K562 (cell line): ENCODE results near the gene CEP350. TPM values are rescaled to one million over a fixed set of nuclear protein-coding genes. Genes with fewer than 3 reads are reported as not detected.

Experiments used
- ATAC-seq: fragments of 200-7000 bp; cut with Tn5 transposase; 3 replicates; pipeline ENCODE4 v1.9.1; 2020; ENCODE audit warnings: moderate library complexity
- BruUV-seq: library from RNA; stranded (reverse); fragments of 400-500 nt; replicated peaks from 2 replicates; lab custom pipeline; 2021; lab: Mats Ljungman, UMichigan
- CTCF ChIA-PET: fragments of 300-600 bp; formaldehyde crosslinking; extraction: SDS; loops from one replicate; lab custom pipeline; 2021; ENCODE audit warnings: low intra/inter-chr PET ratio; lab: Yijun Ruan, JAX
- POLR2A ChIA-PET: fragments of 300-600, 350-650 bp; sonication (Branson Sonifier 250); formaldehyde crosslinking; extraction: SDS; loops from one replicate; lab custom pipeline; 2021; ENCODE audit warnings: antibody characterized with exemption, inconsistent platforms; lab: Yijun Ruan, JAX
- DNase-seq, 4 experiments: peaks; one replicate each; pipeline versions ENCODE4 v3.0.0 to v3.0.0-alpha.2; 2011 to 2018; ENCODE audit warnings: low spot score in 3 of 4, mixed read lengths in 3 of 4; ENCODE audit errors: extremely low read depth in 1 of 4
- FAIRE-seq: peaks from 2 replicates; lab custom pipeline; 2011; peaks lifted over from hg19 to GRCh38; lab: Jason Lieb, UNC
- H2AFZ ChIP-seq: 2 replicates; pipeline ENCODE4 v1.6.0; 2011; ENCODE audit warnings: low read depth, low read length, control low read depth, inconsistent platforms
- H3K27ac ChIP-seq: fragments of 200-600 bp; 3 replicates; pipeline ENCODE4 v1.8.0; 2011; ENCODE audit warnings: low read depth, mild to moderate bottlenecking, control low read depth, inconsistent platforms, low read length, moderate library complexity, mixed read lengths; ENCODE audit errors: extremely low read depth
- H3K27me3 ChIP-seq, 2 experiments: fragments of 300-600 bp in 1 of 2; 2 replicates in 1 of 2; 3 replicates in 1 of 2; pipeline versions ENCODE4 v1.6.0 to v1.8.0; 2011; ENCODE audit warnings: inconsistent platforms in 2 of 2, low read length in 2 of 2, mild to moderate bottlenecking in 1 of 2, mixed read lengths in 1 of 2, moderate library complexity in 1 of 2; ENCODE audit not compliant: control insufficient read depth in 2 of 2, insufficient read depth in 2 of 2
- H3K36me3 ChIP-seq: fragments of 300-600 bp; 3 replicates; pipeline ENCODE4 v1.8.0; 2011; ENCODE audit warnings: mild to moderate bottlenecking, low read length, inconsistent platforms; ENCODE audit not compliant: control insufficient read depth, insufficient read depth
- H3K4me1 ChIP-seq, 2 experiments: fragments of 200-600 bp in 1 of 2; replicated peaks in 1 of 2; 2 replicates in 1 of 2; 3 replicates in 1 of 2; pipeline versions ENCODE4 v1.5.1 to v1.8.0; 2011; ENCODE audit warnings: inconsistent platforms in 2 of 2, low read length in 2 of 2, mild to moderate bottlenecking in 1 of 2, mixed read lengths in 1 of 2, moderate library complexity in 1 of 2; ENCODE audit not compliant: control insufficient read depth in 2 of 2, insufficient read depth in 2 of 2
- H3K4me2 ChIP-seq: 2 replicates; pipeline ENCODE4 v1.6.1; 2011; ENCODE audit warnings: low read length, control low read depth, inconsistent platforms, mixed read lengths; ENCODE audit not compliant: insufficient read depth
- H3K4me3 ChIP-seq: fragments of 200-600 bp; sonication (generic), shearing (Covaris generic); 2 replicates; pipeline ENCODE4 v1.5.1; 2016; ENCODE audit warnings: control low read depth, inconsistent platforms
- H3K79me2 ChIP-seq: fragments of 200-600 bp; 3 replicates; pipeline ENCODE4 v1.8.0; 2011; ENCODE audit warnings: low read length, inconsistent platforms; ENCODE audit not compliant: control insufficient read depth, insufficient read depth
- H3K9ac ChIP-seq, 2 experiments: 2 replicates each; pipeline versions ENCODE4 v1.6.0 to v1.6.1; 2011; ENCODE audit warnings: low read depth in 2 of 2, low read length in 2 of 2, control low read depth in 1 of 2, inconsistent platforms in 1 of 2, mild to moderate bottlenecking in 1 of 2, mixed read lengths in 1 of 2; ENCODE audit not compliant: insufficient read depth in 1 of 2
- H3K9me1 ChIP-seq: one replicate; pipeline ENCODE4 v1.6.0; 2011; ENCODE audit warnings: inconsistent platforms, mild to moderate bottlenecking, low read length, moderate library complexity; ENCODE audit not compliant: control insufficient read depth, insufficient read depth
- H3K9me3 ChIP-seq: replicated peaks from 2 replicates; pipeline ENCODE4 v1.5.1; 2011; ENCODE audit warnings: low read depth, low read length, inconsistent platforms; ENCODE audit not compliant: control insufficient read depth, insufficient read depth
- H4K20me1 ChIP-seq: replicated peaks from 2 replicates; pipeline ENCODE4 v1.6.1; 2011; ENCODE audit warnings: low read length, inconsistent platforms, mixed read lengths; ENCODE audit not compliant: control insufficient read depth, insufficient read depth
- CAMTA2 ChIP-seq: fragments of 250-450 bp; sonication (Bioruptor Pico); conservative IDR thresholded peaks from 2 replicates; pipeline ENCODE4 v1.5.1; 2022
- CREBBP ChIP-seq: IDR thresholded peaks from one replicate; pipeline ENCODE4 v1.6.1; 2012; ENCODE audit warnings: low read depth, mild to moderate bottlenecking, control low read depth, inconsistent platforms, low read length
- FOXA3 ChIP-seq, 2 experiments: fragments of 450-650 bp in 1 of 2; sonication (generic) in 1 of 2; formaldehyde crosslinking; IDR thresholded peaks in 1 of 2; conservative IDR thresholded peaks in 1 of 2; 2 replicates each; pipeline versions ENCODE4 v1.4.0 to v1.8.0; 2020 to 2022; ENCODE audit warnings: mild to moderate bottlenecking in 2 of 2, missing genetic modification reagents in 1 of 2
- HSF4 ChIP-seq: fragments of 250-450 bp; sonication (Bioruptor Pico); IDR thresholded peaks from 2 replicates; pipeline ENCODE4 v2.1.2; 2022; ENCODE audit warnings: mild to moderate bottlenecking, moderate library complexity, borderline replicate concordance
- KDM1A ChIP-seq, 2 experiments: fragments of 450-650 bp; IDR thresholded peaks; 2 replicates each; pipeline ENCODE4 v1.6.1; 2016; ENCODE audit warnings: mild to moderate bottlenecking in 2 of 2
- NFXL1 ChIP-seq: fragments of 450-650 bp; formaldehyde crosslinking; IDR thresholded peaks from 2 replicates; pipeline ENCODE4 v1.4.0; 2021; ENCODE audit warnings: mild to moderate bottlenecking
- OTX1 ChIP-seq: fragments of 450-650 bp; formaldehyde crosslinking; IDR thresholded peaks from 2 replicates; pipeline ENCODE4 v1.4.0; 2022; ENCODE audit warnings: mild to moderate bottlenecking
- PCBP1 ChIP-seq: fragments of 200-400 bp; formaldehyde crosslinking; IDR thresholded peaks from 2 replicates; pipeline ENCODE4 v1.6.1; 2018; ENCODE audit warnings: mild to moderate bottlenecking, low read depth, low read length; ENCODE audit not compliant: poor library complexity, severe bottlenecking
- XRCC4 ChIP-seq: IDR thresholded peaks from one replicate; pipeline ENCODE4 v1.6.1; 2011; ENCODE audit not compliant: insufficient read depth, insufficient read length; ENCODE audit errors: extremely low read depth
- ZNF3 ChIP-seq: fragments of 250-450 bp; sonication (Bioruptor Pico); IDR thresholded peaks from 2 replicates; pipeline ENCODE4 v1.5.0; 2021; ENCODE audit warnings: mild to moderate bottlenecking, moderate library complexity
- ZNF75A ChIP-seq: fragments of 450-650 bp; formaldehyde crosslinking; IDR thresholded peaks from 2 replicates; pipeline ENCODE4 v1.4.0; 2020; ENCODE audit warnings: mild to moderate bottlenecking
- WGBS: fragments of 100-300 bp; shearing (Covaris generic); methylation state at CpG from one replicate; pipeline ENCODE4 v1.1.6; 2016; ENCODE audit warnings: low coverage, mixed read lengths; ENCODE audit not compliant: insufficient coverage; ENCODE audit errors: missing lambda C conversion rate; 5-methylcytosine and 5-hydroxymethylcytosine counted together
- in situ Hi-C: fragments of 300-500 bp; cut with MboI; formaldehyde crosslinking; loops from 4 replicates; pipeline ENCODE4 v1.15.0; 2018; ENCODE audit warnings: inconsistent platforms, mixed read lengths
- intact Hi-C: fragments of 100-400 bp; cut with micrococcal nuclease; formaldehyde crosslinking; loops from 2 replicates; pipeline ENCODE4 v1.14.2; 2022
- polyA plus RNA-seq, 8 experiments: library from polyadenylated mRNA; depleted of rRNA in 4 of 8; stranded (reverse) in 5 of 8; unstranded in 3 of 8; fragments of >200 nt; fragmentation: Nextera tagmentation in 2 of 8; fragmentation: Illumina TruSeq in 1 of 8; extraction: Ambion mirVana in 2 of 8; extraction: Trizol in 1 of 8; gene quantifications; 2 replicates each; pipeline versions ENCODE4 v1.2.1 to v1.2.3, GENCODE V29; 2011 to 2014; ENCODE audit warnings: inconsistent platforms in 1 of 8, missing spikeins in 1 of 8
- total RNA-seq, 7 experiments: library from RNA; depleted of rRNA in 6 of 7; stranded (reverse); fragments of >200 nt in 6 of 7; fragmentation: Illumina TruSeq in 2 of 7; extraction: Trizol in 2 of 7; gene quantifications; 2 replicates each; pipeline versions ENCODE4 v1.2.1 to v1.2.3, GENCODE V29; 2011 to 2021; ENCODE audit warnings: low replicate concordance in 1 of 7
- TF ChIP-seq, protein P1 (sequence below), 2 experiments: fragments of 450-650 bp; conservative IDR thresholded peaks; 2 replicates each; pipeline ENCODE4 v1.6.1; 2017; ENCODE audit warnings: mild to moderate bottlenecking in 2 of 2, moderate library complexity in 2 of 2

The CEP350 gene
- total and polyA plus RNA-seq, 9 of the 15 experiments (the other 6 are each of a cell fraction or from before 2014, with no cell fraction given) = 8.3 to 64.3 (median 28.0) TPM

DNA sequence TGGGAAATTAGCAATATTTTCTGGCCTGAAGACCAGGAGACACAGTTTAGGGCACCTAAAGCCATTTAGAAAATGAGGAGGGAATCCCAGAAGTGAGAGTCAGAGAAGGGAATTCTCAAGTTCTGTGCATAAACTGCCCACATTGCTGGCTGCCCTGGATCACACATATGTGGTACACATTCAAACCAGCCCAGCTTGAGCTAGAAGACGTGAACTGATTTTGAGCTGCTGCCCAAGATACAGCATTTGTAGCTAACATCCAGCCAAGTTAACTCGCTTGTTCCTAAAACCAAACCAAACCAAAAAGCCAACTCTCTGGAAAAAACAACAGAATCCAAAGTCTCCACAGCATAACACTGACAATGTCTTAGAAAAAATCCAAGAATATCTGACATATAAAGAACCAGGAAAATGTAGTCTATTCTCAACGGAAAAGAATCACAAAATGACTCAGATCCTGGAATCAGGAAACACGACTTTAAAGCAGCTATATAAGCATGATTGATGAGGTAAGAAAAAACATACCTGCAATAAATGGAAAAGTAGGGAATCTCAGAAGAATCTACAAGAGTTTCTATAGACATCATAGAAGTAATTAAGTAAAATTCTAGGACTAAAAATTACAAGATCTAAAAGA lies 181.8 kb downstream of the CEP350 start:
- Histone ChIP-seq H3K9ac (no peak overlapping the region), H3K9me1 (no peaks in the 10 kb centered on the region), H3K4me2 (no peak overlapping the region), H3K36me3 (no peaks in the 10 kb centered on the region), H3K4me1 (peaks cover 5 to 8% of the 10 kb centered on the region in 2 experiments; a peak in 3 of 5 replicates), H3K4me3 (no peak overlapping the region), H3K27ac (no peak overlapping the region), H3K79me2 (no peaks in the 10 kb centered on the region), H2AFZ (0 out of 2 replicates have a peak overlapping the region, but pooled peaks have one; percentile 27), H4K20me1 (no peaks in the 10 kb centered on the region), H3K27me3 (no peaks in the 10 kb centered on the region), H3K9me3 (no peaks in the 10 kb centered on the region)
- no peak for TF ChIP-seq NFXL1 (CRISPR knock-in tag)
- TF ChIP-seq CAMTA2 (CRISPR knock-in tag) = no peak
- TF ChIP-seq HSF4 (CRISPR knock-in tag) = no peak
- TF ChIP-seq CREBBP = no peak
- ChIA-PET POLR2A (interaction anchor here (0.7 to 1.2 kb wide), 3 partner anchors 8 to 365 kb away, joined by 4 to 6 read pairs (median 5); no protein-coding TSS in a partner anchor), CTCF (no interaction called here)
- intact Hi-C loops = no loop called here
- DNase-seq (no peak), ATAC-seq (no peak), FAIRE-seq (no peak)
- in situ Hi-C loops = no loop called here
- BruUV-seq = no TSS peak
- 10% methylated on average over 4 of the region's 4 CpGs for WGBS

DNA sequence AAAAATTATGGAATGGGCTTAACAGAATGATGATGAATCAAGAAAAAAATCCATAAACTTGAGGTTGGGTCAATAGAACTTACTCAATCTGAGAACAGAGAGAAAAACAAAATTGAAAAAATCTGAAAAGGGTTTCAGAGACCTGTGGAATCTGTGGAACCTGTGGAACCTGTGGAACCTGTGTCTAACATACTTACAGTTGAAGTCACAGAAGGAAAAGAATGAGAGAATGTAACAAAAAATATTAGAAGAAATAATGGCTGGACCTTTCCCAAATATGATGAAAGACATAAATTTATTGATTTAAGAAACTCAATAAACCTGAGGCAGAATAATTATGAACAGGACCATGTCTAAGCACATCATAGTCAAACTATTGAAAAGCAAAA lies 182.4 kb downstream of the CEP350 start:
- BruUV-seq = no TSS peak
- TF ChIP-seq PCBP1 = no peak
- TF ChIP-seq ZNF3 (CRISPR knock-in tag) = no peak
- TF ChIP-seq FOXA3 (CRISPR knock-in tag; conservative IDR thresholded peaks at IDR 0.05 in 1 of 2, IDR thresholded peaks at IDR 0.05 in 1 of 2) = no peak
- TF ChIP-seq KDM1A (IDR thresholded peaks at IDR 0.05) = no peak
- no peak for TF ChIP-seq XRCC4
- TF ChIP-seq, protein P1, sequence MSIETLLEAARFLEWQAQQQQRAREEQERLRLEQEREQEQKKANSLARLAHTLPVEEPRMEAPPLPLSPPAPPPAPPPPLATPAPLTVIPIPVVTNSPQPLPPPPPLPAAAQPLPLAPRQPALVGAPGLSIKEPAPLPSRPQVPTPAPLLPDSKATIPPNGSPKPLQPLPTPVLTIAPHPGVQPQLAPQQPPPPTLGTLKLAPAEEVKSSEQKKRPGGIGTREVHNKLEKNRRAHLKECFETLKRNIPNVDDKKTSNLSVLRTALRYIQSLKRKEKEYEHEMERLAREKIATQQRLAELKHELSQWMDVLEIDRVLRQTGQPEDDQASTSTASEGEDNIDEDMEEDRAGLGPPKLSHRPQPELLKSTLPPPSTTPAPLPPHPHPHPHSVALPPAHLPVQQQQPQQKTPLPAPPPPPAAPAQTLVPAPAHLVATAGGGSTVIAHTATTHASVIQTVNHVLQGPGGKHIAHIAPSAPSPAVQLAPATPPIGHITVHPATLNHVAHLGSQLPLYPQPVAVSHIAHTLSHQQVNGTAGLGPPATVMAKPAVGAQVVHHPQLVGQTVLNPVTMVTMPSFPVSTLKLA (conservative IDR thresholded peaks at IDR 0.05) = no peak
- no peak for TF ChIP-seq OTX1
- no peak for TF ChIP-seq ZNF75A (CRISPR knock-in tag)

More for the DNA sequence above, 182.4 kb downstream of the CEP350 start:
- Histone ChIP-seq H3K9ac (no peak overlapping the region), H3K9me3 (no peaks in the 10 kb centered on the region), H4K20me1 (no peaks in the 10 kb centered on the region), H3K4me2 (no peak overlapping the region), H3K4me1 (peaks cover 5 to 8% of the 10 kb centered on the region in 2 experiments; a peak in 3 of 5 replicates), H2AFZ (no peak overlapping the region), H3K79me2 (no peaks in the 10 kb centered on the region), H3K9me1 (no peaks in the 10 kb centered on the region), H3K27ac (no peak overlapping the region), H3K4me3 (no peak overlapping the region), H3K27me3 (no peaks in the 10 kb centered on the region), H3K36me3 (no peaks in the 10 kb centered on the region)
- ATAC-seq = no peak
- intact Hi-C loops = no loop called here
- ChIA-PET CTCF (no interaction called here), POLR2A (interaction anchor here (0.7 to 1.2 kb wide), 3 partner anchors 8 to 365 kb away, joined by 4 to 6 read pairs (median 5); no protein-coding TSS in a partner anchor)
- no peak for FAIRE-seq
- no peak for DNase-seq
- in situ Hi-C loops = no loop called here
